Gastrocnemius medialis (tissue), 4 donors: ENCODE data around the gene PTPN7. TPM values are rescaled to one million over a fixed set of nuclear protein-coding genes. Genes with fewer than 3 reads are reported as not detected.
A peak's percentile ranks its signal among the peaks of the same experiment; 100 is the strongest.

Experiments
- ATAC-seq, 2 donors: fragments of 150-250 bp; one replicate each; pipeline ENCODE4 v1.9.1; 2016
- DNase-seq, 2 donors: peaks; one replicate each; pipeline ENCODE4 v3.0.0-alpha.2; 2019
- H3K27ac ChIP-seq, 4 donors: fragments of 200-600 bp; sonication (generic); 1 replicate in 1 of 4; 2 replicates in 3 of 4; pipeline ENCODE4 v1.5.1; 2016 to 2018; ENCODE audit warnings: mild to moderate bottlenecking in 2 of 4, moderate library complexity in 1 of 4
- H3K27me3 ChIP-seq, 3 donors: fragments of 200-600 bp; sonication (generic) in 2 of 3; 1 replicate in 1 of 3; 2 replicates in 2 of 3; pipeline versions ENCODE4 v1.5.1 to v1.6.0; 2016 to 2019; ENCODE audit warnings: mild to moderate bottlenecking in 1 of 3, moderate library complexity in 1 of 3
- H3K36me3 ChIP-seq, 2 donors: fragments of 200-600 bp; sonication (generic) in 1 of 2; one replicate each; pipeline ENCODE4 v1.5.1; 2017 to 2018
- H3K4me1 ChIP-seq, 2 donors: fragments of 200-600 bp; sonication (generic) in 1 of 2; one replicate each; pipeline ENCODE4 v1.5.1; 2016 to 2017; ENCODE audit warnings: mild to moderate bottlenecking in 2 of 2
- H3K4me3 ChIP-seq, 4 donors: fragments of 200-600 bp; sonication (generic) in 3 of 4; 1 replicate in 1 of 4; 2 replicates in 3 of 4; pipeline ENCODE4 v1.5.1; 2016 to 2019; ENCODE audit warnings: mild to moderate bottlenecking in 2 of 4
- H3K9me3 ChIP-seq, 3 donors: fragments of 200-600 bp; sonication (generic) in 2 of 3; 1 replicate in 1 of 3; 2 replicates in 2 of 3; pipeline ENCODE4 v1.5.1; 2016 to 2019
- POLR2A ChIP-seq, 2 donors: fragments of 450-650 bp; IDR thresholded peaks; one replicate each; pipeline ENCODE4 v1.6.1; 2017; ENCODE audit warnings: antibody characterized with exemption in 2 of 2, mild to moderate bottlenecking in 2 of 2, moderate library complexity in 2 of 2
- in situ Hi-C, 4 donors: fragments of 200-750 bp; cut with MboI; loops; one replicate each; pipeline versions ENCODE4 v1.15.0 to v1.8.0; 2017; ENCODE audit warnings: low sequenced_read_pairs in 4 of 4
- intact Hi-C: fragments of 100-400 bp; cut with DNase I; formaldehyde crosslinking; loops from one replicate; pipeline ENCODE4 v1.15.1; 2023; ENCODE audit warnings: low total_unique reads
- total RNA-seq, 4 donors: library from RNA; depleted of rRNA; stranded (reverse); fragments of >200 nt; gene quantifications; one replicate each; pipeline versions ENCODE4 v1.1.0 to v1.2.3, GENCODE V29; 2016
- TF ChIP-seq, protein P1 (sequence below), 5 experiments: fragments of 450-650 bp in 3 of 5; fragments of 200-600 bp in 2 of 5; sonication (generic) in 2 of 5; IDR thresholded peaks in 4 of 5; conservative IDR thresholded peaks in 1 of 5; 1 replicate in 4 of 5; 2 replicates in 1 of 5; pipeline ENCODE4 v1.5.1; 2016 to 2019; ENCODE audit warnings: antibody characterized with exemption in 5 of 5, mild to moderate bottlenecking in 3 of 5, moderate library complexity in 3 of 5

PTPN7 gene
- total RNA-seq, 4 donors from 2014 or later: 0.19 to 0.76 (median 0.49) TPM

DNA sequence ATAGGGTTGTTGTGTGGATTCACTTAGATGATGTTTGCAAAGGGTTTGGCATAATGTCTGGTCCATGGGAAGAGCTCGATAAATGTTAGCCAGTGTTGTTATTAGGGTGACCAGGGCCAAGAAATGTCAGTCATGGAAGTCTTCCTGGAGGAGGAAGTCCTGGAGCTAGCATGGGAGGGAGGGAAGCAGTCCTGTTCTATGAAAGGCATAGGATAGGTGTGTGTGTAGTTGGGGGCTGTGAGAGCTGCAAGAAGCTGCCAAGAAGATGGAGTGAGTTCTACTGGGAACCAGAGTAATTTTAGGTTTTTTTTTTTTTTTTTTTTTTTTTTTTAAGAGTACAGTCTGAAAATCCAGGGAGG is 37.9 kb upstream of the PTPN7 start:
- no peaks in the 10 kb centered on the region for H3K36me3 ChIP-seq
- no peak overlapping the region for H3K27ac ChIP-seq
- no peak for ATAC-seq

DNA sequence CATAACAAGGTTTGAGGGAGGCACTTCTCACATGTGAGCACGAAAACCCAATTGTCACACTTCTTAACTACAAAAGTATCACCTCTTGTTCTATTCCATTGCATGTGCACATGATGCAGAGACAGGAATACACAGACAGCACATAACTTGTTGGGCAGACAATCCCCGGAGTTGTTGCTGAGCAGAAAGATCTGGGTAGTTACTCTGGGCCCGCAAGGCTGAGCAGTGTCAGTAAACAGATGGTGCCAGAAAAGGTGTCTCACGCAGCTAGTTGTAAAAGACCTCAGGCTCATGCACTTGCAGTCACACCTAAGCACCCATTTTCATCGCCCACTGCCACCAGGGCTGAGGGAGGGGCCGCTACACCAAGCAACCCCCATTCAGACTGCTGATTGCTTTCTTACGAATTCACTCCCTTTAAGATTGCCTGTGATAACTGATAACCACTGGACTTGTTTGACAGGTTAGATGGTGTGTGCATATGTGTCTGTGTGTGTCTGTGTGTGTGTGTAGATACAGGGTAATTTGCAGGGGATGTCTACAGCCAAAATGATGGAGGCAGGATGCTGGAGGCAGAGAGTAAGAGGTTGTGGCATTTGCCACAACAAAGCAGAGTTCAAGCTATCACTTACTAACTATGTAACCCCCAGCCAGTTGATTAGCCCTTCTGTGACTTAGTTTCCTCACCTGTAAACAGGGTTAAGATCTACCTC is 37.4 kb upstream of the PTPN7 start:
- in situ Hi-C loops: loop anchor here in 2 of 4 donors (10.0 kb wide), 1 partner anchor 117 kb away; no protein-coding TSS in a partner anchor
- Histone ChIP-seq H3K27ac (no peak overlapping the region), H3K36me3 (no peaks in the 10 kb centered on the region), H3K9me3 (no peaks in the 10 kb centered on the region), H3K27me3 (peaks cover 7 to 17% (median 11%) of the 10 kb centered on the region in 3 donors), H3K4me1 (peaks cover 23 to 27% of the 10 kb centered on the region in 2 donors), H3K4me3 (no peak overlapping the region)
- no peak for DNase-seq
- no peak for ATAC-seq
- intact Hi-C loops: no loop called here
- TF ChIP-seq, protein P1, sequence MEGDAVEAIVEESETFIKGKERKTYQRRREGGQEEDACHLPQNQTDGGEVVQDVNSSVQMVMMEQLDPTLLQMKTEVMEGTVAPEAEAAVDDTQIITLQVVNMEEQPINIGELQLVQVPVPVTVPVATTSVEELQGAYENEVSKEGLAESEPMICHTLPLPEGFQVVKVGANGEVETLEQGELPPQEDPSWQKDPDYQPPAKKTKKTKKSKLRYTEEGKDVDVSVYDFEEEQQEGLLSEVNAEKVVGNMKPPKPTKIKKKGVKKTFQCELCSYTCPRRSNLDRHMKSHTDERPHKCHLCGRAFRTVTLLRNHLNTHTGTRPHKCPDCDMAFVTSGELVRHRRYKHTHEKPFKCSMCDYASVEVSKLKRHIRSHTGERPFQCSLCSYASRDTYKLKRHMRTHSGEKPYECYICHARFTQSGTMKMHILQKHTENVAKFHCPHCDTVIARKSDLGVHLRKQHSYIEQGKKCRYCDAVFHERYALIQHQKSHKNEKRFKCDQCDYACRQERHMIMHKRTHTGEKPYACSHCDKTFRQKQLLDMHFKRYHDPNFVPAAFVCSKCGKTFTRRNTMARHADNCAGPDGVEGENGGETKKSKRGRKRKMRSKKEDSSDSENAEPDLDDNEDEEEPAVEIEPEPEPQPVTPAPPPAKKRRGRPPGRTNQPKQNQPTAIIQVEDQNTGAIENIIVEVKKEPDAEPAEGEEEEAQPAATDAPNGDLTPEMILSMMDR (IDR thresholded peaks at IDR 0.05 in 4 of 5, conservative IDR thresholded peaks at IDR 0.05 in 1 of 5): no peak
- no peak for TF ChIP-seq POLR2A (IDR thresholded peaks at IDR 0.05)

More for the DNA sequence above, 37.9 kb upstream of the PTPN7 start:
- Histone ChIP-seq H3K4me1 (peaks cover 27 to 31% of the 10 kb centered on the region in 2 donors), H3K4me3 (no peak overlapping the region), H3K9me3 (no peaks in the 10 kb centered on the region), H3K27me3 (peaks cover 3 to 11% (median 8%) of the 10 kb centered on the region in 3 donors)
- in situ Hi-C loops: loop anchor here in 2 of 4 donors (10.0 kb wide), 1 partner anchor 116 kb away; no protein-coding TSS in a partner anchor
- intact Hi-C loops: no loop called here
- DNase-seq: no peak
- TF ChIP-seq POLR2A (IDR thresholded peaks at IDR 0.05): no peak
- TF ChIP-seq, protein P1 (IDR thresholded peaks at IDR 0.05 in 4 of 5, conservative IDR thresholded peaks at IDR 0.05 in 1 of 5): no peak

DNA sequence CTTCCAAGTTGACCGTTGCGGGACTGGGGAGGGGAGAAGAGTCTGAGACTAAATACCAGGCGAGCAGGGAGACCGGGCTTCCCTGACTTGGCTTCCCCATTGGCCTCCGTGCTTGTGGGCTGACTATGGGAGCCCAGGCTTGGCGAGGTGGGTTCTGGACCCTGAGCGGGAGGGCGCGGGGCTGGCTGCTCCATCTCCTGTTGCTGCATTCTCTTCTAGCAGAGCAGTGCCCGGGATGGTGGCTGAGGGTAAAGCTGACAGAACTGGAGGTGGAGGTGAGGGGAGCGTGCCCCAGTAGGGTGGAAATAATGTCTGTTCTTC is 33.9 kb upstream of the PTPN7 start:
- TF ChIP-seq, protein P1 (IDR thresholded peaks at IDR 0.05 in 4 of 5, conservative IDR thresholded peaks at IDR 0.05 in 1 of 5): no peak
- TF ChIP-seq POLR2A (IDR thresholded peaks at IDR 0.05): no peak
- no peak for DNase-seq
- ATAC-seq: no peak
- intact Hi-C loops: no loop called here
- Histone ChIP-seq H3K9me3 (no peaks in the 10 kb centered on the region), H3K4me3 (no peak overlapping the region), H3K27ac (no peak overlapping the region), H3K27me3 (peaks cover 7 to 18% (median 11%) of the 10 kb centered on the region in 3 donors), H3K4me1 (peaks cover 0 to 5% of the 10 kb centered on the region in 2 donors), H3K36me3 (no peaks in the 10 kb centered on the region)
- in situ Hi-C loops: loop anchor here in 2 of 4 donors (10.0 kb wide), 1 partner anchor 121 kb away; no protein-coding TSS in a partner anchor

DNA sequence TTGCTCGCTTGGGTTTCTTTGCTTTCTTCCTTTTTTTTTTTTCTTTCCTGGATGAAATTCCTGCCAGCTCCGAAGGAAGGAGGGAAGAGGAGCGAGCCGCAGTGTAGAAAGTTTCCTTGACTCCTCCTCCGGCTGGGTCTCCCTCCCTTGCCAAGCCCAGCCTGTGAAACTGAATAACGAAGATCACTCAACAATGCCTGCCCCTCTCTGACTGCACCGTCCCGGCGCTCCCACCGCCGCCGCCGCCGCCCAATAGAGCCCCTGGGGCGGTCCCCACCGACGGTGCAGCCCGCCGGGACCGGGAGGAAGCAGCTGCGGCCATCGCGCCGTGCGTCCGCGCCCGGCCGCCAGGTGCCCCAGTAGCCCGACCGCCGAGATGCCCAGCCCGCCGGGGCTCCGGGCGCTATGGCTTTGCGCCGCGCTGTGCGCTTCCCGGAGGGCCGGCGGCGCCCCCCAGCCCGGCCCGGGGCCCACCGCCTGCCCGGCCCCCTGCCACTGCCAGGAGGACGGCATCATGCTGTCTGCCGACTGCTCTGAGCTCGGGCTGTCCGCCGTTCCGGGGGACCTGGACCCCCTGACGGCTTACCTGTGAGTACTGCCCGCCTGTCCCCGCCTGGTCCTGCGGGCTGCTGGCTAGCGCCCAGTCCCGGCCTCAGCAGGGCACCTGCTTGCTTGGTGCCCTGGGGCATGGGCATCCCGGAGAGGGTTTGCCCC is 33.4 kb upstream of the PTPN7 start, which contains the start of gene LGR6:
TSS of gene LGR6 (plus strand) at position 186 of the 714 bp plus-strand sequence. CDS start at position 377, 191 bp downstream.
- Histone ChIP-seq H3K4me1 (no peaks in the 10 kb centered on the region), H3K27ac (no peak within 1 kb of the TSS), H3K9me3 (no peaks in the 10 kb centered on the region), H3K4me3 (peak within 1 kb of the TSS in 1 of 4 donors; percentile 0), H3K27me3 (peaks cover 7 to 18% (median 11%) of the 10 kb centered on the region in 3 donors), H3K36me3 (no peaks in the 10 kb centered on the region)
- intact Hi-C loops: loop anchor here (1.0 kb wide), 1 partner anchor 122 kb away; no protein-coding TSS in a partner anchor
- ATAC-seq (peak in 1 of 2 donors; percentile 12), DNase-seq (no peak)
- TF ChIP-seq, protein P1 (IDR thresholded peaks at IDR 0.05 in 4 of 5, conservative IDR thresholded peaks at IDR 0.05 in 1 of 5): no peak
- TF ChIP-seq POLR2A (IDR thresholded peaks at IDR 0.05): no peak
- in situ Hi-C loops: loop anchor here in 2 of 4 donors (10.0 kb wide), 1 partner anchor 121 kb away; no protein-coding TSS in a partner anchor
